ENCODE data around the gene RCAN1.

- TF ChIP-seq CTCF (IDR thresholded peaks at IDR 0.05; ENCODE audit: low read depth, low read length, missing input control) = no peak
- TF ChIP-seq GABPA (IDR thresholded peaks at IDR 0.05 in 1 of 2, conservative IDR thresholded peaks at IDR 0.05 in 1 of 2) = no peak
- TF ChIP-seq REST (IDR thresholded peaks at IDR 0.05) = no peak
- TF ChIP-seq TAF1 (conservative IDR thresholded peaks at IDR 0.05) = no peak
- no peak for TF ChIP-seq JUND (IDR thresholded peaks at IDR 0.05)
- TF ChIP-seq MAX (IDR thresholded peaks at IDR 0.05) = no peak
- TF ChIP-seq SP1 (IDR thresholded peaks at IDR 0.05) = no peak
- TF ChIP-seq RXRA (IDR thresholded peaks at IDR 0.05) = no peak
- no peak for TF ChIP-seq YY1 (IDR thresholded peaks at IDR 0.05)
- TF ChIP-seq RAD21 (IDR thresholded peaks at IDR 0.05) = no peak
- TF ChIP-seq EGR1 (IDR thresholded peaks at IDR 0.05; ENCODE audit: low read depth in 2 of 2) = no peak
Measured at GRCh38 chr21:34602061-34602460, 12.9 kb downstream of the RCAN1 start.

Data from liver (tissue), 3 donors.